Progenitor cell of endocrine pancreas (in vitro differentiated cells): Measurements from ENCODE around the gene CXCL16. TPM values are rescaled to one million over a fixed set of nuclear protein-coding genes. Genes with fewer than 3 reads are reported as not detected.

Experiments used
- DNase-seq: peaks from one replicate; pipeline ENCODE4 v3.0.0; 2021; ENCODE audit warnings: low spot score; ENCODE audit not compliant: unreplicated experiment
- H3K27ac Mint-ChIP-seq: 2 replicates; pipeline ENCODE4 v1.8.0; 2021; ENCODE audit warnings: mild to moderate bottlenecking, moderate library complexity, mixed read lengths
- H3K27me3 Mint-ChIP-seq: 2 replicates; pipeline ENCODE4 v1.8.0; 2021; ENCODE audit warnings: mixed read lengths
- H3K36me3 Mint-ChIP-seq: 2 replicates; pipeline ENCODE4 v1.8.0; 2022; ENCODE audit warnings: mixed read lengths; ENCODE audit not compliant: insufficient read depth
- H3K4me1 Mint-ChIP-seq: 2 replicates; pipeline ENCODE4 v1.8.0; 2021; ENCODE audit warnings: low read depth, mixed read lengths
- H3K4me3 Mint-ChIP-seq: 2 replicates; pipeline ENCODE4 v1.8.0; 2021; ENCODE audit warnings: low read depth, mild to moderate bottlenecking, moderate library complexity, mixed read lengths
- H3K9me3 Mint-ChIP-seq: 2 replicates; pipeline ENCODE4 v1.8.0; 2021; ENCODE audit warnings: low read depth, mixed read lengths
- total RNA-seq: library from RNA; stranded (reverse); gene quantifications from 2 replicates; pipeline ENCODE4 v1.2.1, GENCODE V29; 2021
- TF ChIP-seq, protein P1 (sequence below): fragments of 200-600 bp; sonication (generic); IDR thresholded peaks from one replicate; pipeline ENCODE4 v1.5.0; 2021; ENCODE audit warnings: antibody characterized with exemption, mild to moderate bottlenecking; ENCODE audit not compliant: unreplicated experiment

The CXCL16 gene
- total RNA-seq, 1 donor from 2014 or later, result 4.3 TPM

GRCh38 chr17:4750606-4751005 is 10.9 kb upstream of the CXCL16 start:
- H3K27me3 Mint-ChIP-seq, result peaks cover 51% of the 10 kb centered on the region
- DNase-seq, result no peak
- no peaks in the 10 kb centered on the region for H3K36me3 Mint-ChIP-seq
- no peak overlapping the region for H3K27ac Mint-ChIP-seq
- peaks cover 1% of the 10 kb centered on the region for H3K4me1 Mint-ChIP-seq
- H3K4me3 Mint-ChIP-seq, result no peak overlapping the region
- H3K9me3 Mint-ChIP-seq, result no peaks in the 10 kb centered on the region
- TF ChIP-seq, protein P1, sequence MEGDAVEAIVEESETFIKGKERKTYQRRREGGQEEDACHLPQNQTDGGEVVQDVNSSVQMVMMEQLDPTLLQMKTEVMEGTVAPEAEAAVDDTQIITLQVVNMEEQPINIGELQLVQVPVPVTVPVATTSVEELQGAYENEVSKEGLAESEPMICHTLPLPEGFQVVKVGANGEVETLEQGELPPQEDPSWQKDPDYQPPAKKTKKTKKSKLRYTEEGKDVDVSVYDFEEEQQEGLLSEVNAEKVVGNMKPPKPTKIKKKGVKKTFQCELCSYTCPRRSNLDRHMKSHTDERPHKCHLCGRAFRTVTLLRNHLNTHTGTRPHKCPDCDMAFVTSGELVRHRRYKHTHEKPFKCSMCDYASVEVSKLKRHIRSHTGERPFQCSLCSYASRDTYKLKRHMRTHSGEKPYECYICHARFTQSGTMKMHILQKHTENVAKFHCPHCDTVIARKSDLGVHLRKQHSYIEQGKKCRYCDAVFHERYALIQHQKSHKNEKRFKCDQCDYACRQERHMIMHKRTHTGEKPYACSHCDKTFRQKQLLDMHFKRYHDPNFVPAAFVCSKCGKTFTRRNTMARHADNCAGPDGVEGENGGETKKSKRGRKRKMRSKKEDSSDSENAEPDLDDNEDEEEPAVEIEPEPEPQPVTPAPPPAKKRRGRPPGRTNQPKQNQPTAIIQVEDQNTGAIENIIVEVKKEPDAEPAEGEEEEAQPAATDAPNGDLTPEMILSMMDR, result no peak

- TF ChIP-seq, protein P1, result no peak
- Mint-ChIP-seq H3K9me3 (no peaks in the 10 kb centered on the region), H3K36me3 (no peaks in the 10 kb centered on the region), H3K27ac (no peak overlapping the region), H3K27me3 (peaks cover 54% of the 10 kb centered on the region), H3K4me3 (no peak overlapping the region), H3K4me1 (peaks cover 3% of the 10 kb centered on the region)
- no peak for DNase-seq
Measured at GRCh38 chr17:4748686-4749085, 9.0 kb upstream of the CXCL16 start.

GRCh38 chr17:4747847-4748246 is 8.1 kb upstream of the CXCL16 start:
- no peaks in the 10 kb centered on the region for H3K9me3 Mint-ChIP-seq
- DNase-seq, result no peak
- peaks cover 3% of the 10 kb centered on the region for H3K4me1 Mint-ChIP-seq
- no peak overlapping the region for H3K4me3 Mint-ChIP-seq
- H3K27ac Mint-ChIP-seq, result no peak overlapping the region
- TF ChIP-seq, protein P1, result no peak
- H3K36me3 Mint-ChIP-seq, result no peaks in the 10 kb centered on the region
- peaks cover 60% of the 10 kb centered on the region for H3K27me3 Mint-ChIP-seq

- DNase-seq, result peak; percentile 40
- Mint-ChIP-seq H3K36me3 (no peaks in the 10 kb centered on the region), H3K4me3 (peak overlapping the region; percentile 43), H3K4me1 (peaks cover 3% of the 10 kb centered on the region), H3K9me3 (no peaks in the 10 kb centered on the region), H3K27me3 (peaks cover 76% of the 10 kb centered on the region), H3K27ac (no peak overlapping the region)
- TF ChIP-seq, protein P1, result no peak
Measured at GRCh38 chr17:4744999-4745969, 5.6 kb upstream of the CXCL16 start.

DNA sequence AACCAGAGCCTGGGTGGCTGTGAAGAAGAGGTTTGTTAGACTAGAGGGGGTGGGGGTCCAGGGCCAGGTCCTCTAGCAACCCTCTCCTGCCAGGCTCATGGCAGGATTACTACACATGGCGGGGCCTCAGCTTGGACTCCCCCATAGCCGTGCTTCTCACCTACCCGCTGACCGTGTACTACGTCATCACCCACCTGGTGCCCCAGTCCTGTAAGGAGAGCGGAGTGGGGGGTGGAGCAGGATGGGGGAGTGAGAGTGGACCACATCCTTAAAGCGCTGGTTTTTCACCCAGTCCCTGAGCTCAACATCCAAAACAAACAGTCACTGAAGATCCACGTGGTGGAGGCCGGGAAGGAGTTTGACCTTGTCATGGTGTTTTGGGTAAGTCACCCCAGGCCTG is 4.2 kb upstream of the CXCL16 start:
- Mint-ChIP-seq H3K27me3 (peaks cover 78% of the 10 kb centered on the region), H3K4me1 (peaks cover 6% of the 10 kb centered on the region), H3K27ac (no peak overlapping the region), H3K36me3 (no peaks in the 10 kb centered on the region), H3K9me3 (no peaks in the 10 kb centered on the region), H3K4me3 (no peak overlapping the region)
- TF ChIP-seq, protein P1, result no peak
- DNase-seq, result no peak
